Measurements from ENCODE around the gene CERS4.
"Not testable (repeated sequence)": the region's sequence is repeated elsewhere in the genome, so short reads cannot be mapped to it uniquely, and the experiment has no call there.

Gene CERS4

GRCh38 chr19:8221161-8221560, 12.0 kb downstream of the CERS4 start:
- no peak for DNase-seq
- H3K27ac ChIP-seq (ENCODE audit: low read length), result no peak overlapping the region
- no peak overlapping the region for H3K4me2 ChIP-seq (ENCODE audit: low read depth, low read length)
- no peak overlapping the region for H3K4me3 ChIP-seq (ENCODE audit: low read length)
- no peak overlapping the region for H2AFZ ChIP-seq (ENCODE audit: low read length)
- no peaks in the 10 kb centered on the region for H3K9me2 ChIP-seq (replicated peaks; ENCODE audit: insufficient read depth, low read length)
- H3K27me3 ChIP-seq (replicated peaks; ENCODE audit: insufficient read depth, low read length), result peaks cover 84% of the 10 kb centered on the region
- no peaks in the 10 kb centered on the region for H4K20me1 ChIP-seq (ENCODE audit: insufficient read depth, low read length)
- no peaks in the 10 kb centered on the region for H3K9me3 ChIP-seq (replicated peaks; ENCODE audit: insufficient read depth, low read length)
- TF ChIP-seq EZH2phosphoT487 (IDR thresholded peaks at IDR 0.05; ENCODE audit: low read length) (no peak), EZH2 (optimal IDR thresholded peaks at IDR 0.05; ENCODE audit: low read depth, low read length) (no peak)
- TF ChIP-seq, protein P1, sequence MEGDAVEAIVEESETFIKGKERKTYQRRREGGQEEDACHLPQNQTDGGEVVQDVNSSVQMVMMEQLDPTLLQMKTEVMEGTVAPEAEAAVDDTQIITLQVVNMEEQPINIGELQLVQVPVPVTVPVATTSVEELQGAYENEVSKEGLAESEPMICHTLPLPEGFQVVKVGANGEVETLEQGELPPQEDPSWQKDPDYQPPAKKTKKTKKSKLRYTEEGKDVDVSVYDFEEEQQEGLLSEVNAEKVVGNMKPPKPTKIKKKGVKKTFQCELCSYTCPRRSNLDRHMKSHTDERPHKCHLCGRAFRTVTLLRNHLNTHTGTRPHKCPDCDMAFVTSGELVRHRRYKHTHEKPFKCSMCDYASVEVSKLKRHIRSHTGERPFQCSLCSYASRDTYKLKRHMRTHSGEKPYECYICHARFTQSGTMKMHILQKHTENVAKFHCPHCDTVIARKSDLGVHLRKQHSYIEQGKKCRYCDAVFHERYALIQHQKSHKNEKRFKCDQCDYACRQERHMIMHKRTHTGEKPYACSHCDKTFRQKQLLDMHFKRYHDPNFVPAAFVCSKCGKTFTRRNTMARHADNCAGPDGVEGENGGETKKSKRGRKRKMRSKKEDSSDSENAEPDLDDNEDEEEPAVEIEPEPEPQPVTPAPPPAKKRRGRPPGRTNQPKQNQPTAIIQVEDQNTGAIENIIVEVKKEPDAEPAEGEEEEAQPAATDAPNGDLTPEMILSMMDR (IDR thresholded peaks at IDR 0.05; ENCODE audit: low read length), result no peak
- no peaks in the 10 kb centered on the region for H3K4me1 ChIP-seq (ENCODE audit: low read length)
- no peaks in the 10 kb centered on the region for H3K79me2 ChIP-seq (ENCODE audit: low read length)
- no peak overlapping the region for H3K9ac ChIP-seq (ENCODE audit: low read length)
- no peaks in the 10 kb centered on the region for H3K36me3 ChIP-seq (replicated peaks; ENCODE audit: insufficient read depth, low read length)
- no peaks in the 10 kb centered on the region for H3F3A ChIP-seq (ENCODE audit: insufficient read depth, low read length)

- not testable (repeated sequence) for H3F3A ChIP-seq (ENCODE audit: insufficient read depth, low read length); H4K20me1 ChIP-seq (ENCODE audit: insufficient read depth, low read length); H3K4me1 ChIP-seq (ENCODE audit: low read length); H3K79me2 ChIP-seq (ENCODE audit: low read length); H3K27ac ChIP-seq (ENCODE audit: low read length); H3K4me2 ChIP-seq (ENCODE audit: low read depth, low read length); H2AFZ ChIP-seq (ENCODE audit: low read length); H3K4me3 ChIP-seq (ENCODE audit: low read length); DNase-seq; H3K9me2 ChIP-seq (replicated peaks; ENCODE audit: insufficient read depth, low read length); H3K9me3 ChIP-seq (replicated peaks; ENCODE audit: insufficient read depth, low read length); H3K9ac ChIP-seq (ENCODE audit: low read length); H3K36me3 ChIP-seq (replicated peaks; ENCODE audit: insufficient read depth, low read length)
- H3K27me3 ChIP-seq (replicated peaks; ENCODE audit: insufficient read depth, low read length), result peaks cover 89% of the 10 kb centered on the region
Observed at GRCh38 chr19:8223442-8223841, 14.3 kb downstream of the CERS4 start.

DNA sequence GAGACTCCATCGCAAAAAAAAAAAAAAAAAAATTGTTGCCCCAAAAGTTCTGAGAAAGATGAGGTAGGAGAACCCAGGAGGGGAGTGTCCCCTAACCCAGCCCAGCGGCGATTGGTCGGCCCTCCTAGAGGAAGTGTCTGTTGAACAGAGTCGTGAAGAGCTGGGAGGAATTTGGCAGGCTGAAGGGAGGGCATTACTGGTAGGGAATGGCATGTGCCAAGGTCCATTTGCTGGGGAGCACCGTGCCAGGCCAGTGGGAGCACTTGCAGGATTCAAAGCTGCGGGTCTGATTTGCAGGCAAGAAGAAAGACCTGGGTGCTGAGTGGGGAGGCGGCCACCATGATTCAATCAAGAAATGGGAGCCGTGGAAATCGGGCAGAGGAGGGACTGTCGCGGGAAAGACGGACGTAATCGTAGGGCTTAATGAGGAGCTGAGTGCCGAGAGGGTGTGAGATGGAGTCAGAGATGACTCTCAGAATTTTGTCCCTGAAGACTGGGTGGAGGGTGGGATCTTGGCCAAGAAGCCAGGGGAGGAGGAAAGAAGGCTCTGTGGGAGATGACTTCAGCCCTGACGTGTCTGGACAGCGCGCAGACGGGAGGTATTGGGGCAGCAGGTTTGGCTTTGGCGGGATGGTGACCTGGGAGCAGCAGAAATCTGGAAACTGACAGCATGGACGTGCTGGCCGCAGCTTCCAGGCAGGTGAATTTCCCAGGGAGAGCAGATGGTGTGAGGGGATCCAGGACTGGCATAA, 15.4 kb downstream of the CERS4 start:
- H3K27ac ChIP-seq (ENCODE audit: low read length), result no peak overlapping the region
- H3K4me3 ChIP-seq (ENCODE audit: low read length), result no peak overlapping the region
- H3K9me3 ChIP-seq (replicated peaks; ENCODE audit: insufficient read depth, low read length), result no peaks in the 10 kb centered on the region
- no peak overlapping the region for H3K9ac ChIP-seq (ENCODE audit: low read length)
- TF ChIP-seq EZH2phosphoT487 (IDR thresholded peaks at IDR 0.05; ENCODE audit: low read length), result no peak
- TF ChIP-seq, protein P1 (IDR thresholded peaks at IDR 0.05; ENCODE audit: low read length), result no peak
- TF ChIP-seq EZH2 (optimal IDR thresholded peaks at IDR 0.05; ENCODE audit: low read depth, low read length), result no peak
- no peak for DNase-seq
- no peaks in the 10 kb centered on the region for H4K20me1 ChIP-seq (ENCODE audit: insufficient read depth, low read length)
- H3K4me2 ChIP-seq (ENCODE audit: low read depth, low read length), result no peak overlapping the region
- no peaks in the 10 kb centered on the region for H3K9me2 ChIP-seq (replicated peaks; ENCODE audit: insufficient read depth, low read length)
- H3K27me3 ChIP-seq (replicated peaks; ENCODE audit: insufficient read depth, low read length), result peaks cover 87% of the 10 kb centered on the region
- no peaks in the 10 kb centered on the region for H3K4me1 ChIP-seq (ENCODE audit: low read length)
- H2AFZ ChIP-seq (ENCODE audit: low read length), result no peak overlapping the region
- H3K36me3 ChIP-seq (replicated peaks; ENCODE audit: insufficient read depth, low read length), result no peaks in the 10 kb centered on the region
- no peaks in the 10 kb centered on the region for H3F3A ChIP-seq (ENCODE audit: insufficient read depth, low read length)
- H3K79me2 ChIP-seq (ENCODE audit: low read length), result no peaks in the 10 kb centered on the region

DNA sequence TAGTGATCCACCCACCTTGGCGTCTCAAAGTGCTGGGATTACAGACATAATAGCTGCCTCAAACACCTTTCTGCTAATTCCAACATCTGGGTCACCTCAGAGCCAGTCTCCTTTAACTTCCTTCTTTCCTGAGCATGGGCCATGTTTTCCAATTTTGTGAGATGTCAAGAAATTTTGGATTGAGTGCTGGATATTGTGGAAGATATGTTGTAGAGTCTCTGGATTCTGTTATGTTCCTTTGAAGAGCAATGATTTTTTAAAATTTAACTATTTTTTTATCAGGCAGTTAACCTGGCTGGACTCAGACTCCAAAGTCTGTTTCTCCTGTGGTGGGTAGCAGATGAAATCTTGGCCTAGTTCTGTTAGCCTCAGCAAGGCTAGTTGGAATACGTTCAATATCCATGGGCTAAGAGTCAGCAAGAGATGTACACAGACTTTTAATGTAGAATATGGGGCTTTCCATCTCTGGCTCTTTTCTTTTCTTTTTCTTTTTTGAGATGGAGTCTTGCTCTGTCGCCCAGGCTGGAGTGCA, 22.0 kb downstream of the CERS4 start:
- Histone ChIP-seq H3K79me2 (ENCODE audit: low read length) (no peaks in the 10 kb centered on the region), H3K9ac (ENCODE audit: low read length) (no peak overlapping the region), H3K4me3 (ENCODE audit: low read length) (no peak overlapping the region), H3K4me2 (ENCODE audit: low read depth, low read length) (no peak overlapping the region), H4K20me1 (ENCODE audit: insufficient read depth, low read length) (no peaks in the 10 kb centered on the region), H3K27me3 (replicated peaks; ENCODE audit: insufficient read depth, low read length) (peaks cover 79% of the 10 kb centered on the region), H3K27ac (ENCODE audit: low read length) (no peak overlapping the region), H3K4me1 (ENCODE audit: low read length) (no peaks in the 10 kb centered on the region), H3F3A (ENCODE audit: insufficient read depth, low read length) (no peaks in the 10 kb centered on the region), H3K9me2 (replicated peaks; ENCODE audit: insufficient read depth, low read length) (no peaks in the 10 kb centered on the region), H3K36me3 (replicated peaks; ENCODE audit: insufficient read depth, low read length) (no peaks in the 10 kb centered on the region), H2AFZ (ENCODE audit: low read length) (no peak overlapping the region), H3K9me3 (replicated peaks; ENCODE audit: insufficient read depth, low read length) (no peaks in the 10 kb centered on the region)
- TF ChIP-seq, protein P1 (IDR thresholded peaks at IDR 0.05; ENCODE audit: low read length), result no peak
- TF ChIP-seq EZH2 (optimal IDR thresholded peaks at IDR 0.05; ENCODE audit: low read depth, low read length) (no peak), EZH2phosphoT487 (IDR thresholded peaks at IDR 0.05; ENCODE audit: low read length) (no peak)
- DNase-seq, result no peak

Measured in MM.1S (cell line).